ENCODE data around the gene UCK2.

DNA sequence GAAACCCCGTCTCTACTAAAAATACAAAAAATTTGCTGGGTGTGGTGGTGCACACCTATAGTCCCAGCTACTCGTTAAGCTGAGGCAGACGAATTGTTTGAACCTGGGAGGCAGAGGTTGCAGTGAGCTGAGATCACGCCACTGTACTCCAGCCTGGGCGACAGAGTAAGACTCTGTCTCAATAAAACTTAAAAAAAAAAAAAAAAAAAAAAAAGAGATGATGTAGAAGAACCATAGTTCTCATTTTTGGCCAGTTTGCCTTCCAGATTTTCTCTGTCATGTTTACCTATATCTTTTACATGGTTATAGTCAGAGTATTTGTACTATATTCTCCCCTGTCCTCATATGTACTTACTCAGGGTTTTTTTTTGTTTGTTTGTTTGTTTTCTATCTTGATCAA lies 53.6 kb downstream of the UCK2 start:
- TF ChIP-seq EZH2 (IDR thresholded peaks at IDR 0.05; ENCODE audit: borderline replicate concordance, low read depth, low read length, severe bottlenecking) = no peak
- TF ChIP-seq, protein P1, sequence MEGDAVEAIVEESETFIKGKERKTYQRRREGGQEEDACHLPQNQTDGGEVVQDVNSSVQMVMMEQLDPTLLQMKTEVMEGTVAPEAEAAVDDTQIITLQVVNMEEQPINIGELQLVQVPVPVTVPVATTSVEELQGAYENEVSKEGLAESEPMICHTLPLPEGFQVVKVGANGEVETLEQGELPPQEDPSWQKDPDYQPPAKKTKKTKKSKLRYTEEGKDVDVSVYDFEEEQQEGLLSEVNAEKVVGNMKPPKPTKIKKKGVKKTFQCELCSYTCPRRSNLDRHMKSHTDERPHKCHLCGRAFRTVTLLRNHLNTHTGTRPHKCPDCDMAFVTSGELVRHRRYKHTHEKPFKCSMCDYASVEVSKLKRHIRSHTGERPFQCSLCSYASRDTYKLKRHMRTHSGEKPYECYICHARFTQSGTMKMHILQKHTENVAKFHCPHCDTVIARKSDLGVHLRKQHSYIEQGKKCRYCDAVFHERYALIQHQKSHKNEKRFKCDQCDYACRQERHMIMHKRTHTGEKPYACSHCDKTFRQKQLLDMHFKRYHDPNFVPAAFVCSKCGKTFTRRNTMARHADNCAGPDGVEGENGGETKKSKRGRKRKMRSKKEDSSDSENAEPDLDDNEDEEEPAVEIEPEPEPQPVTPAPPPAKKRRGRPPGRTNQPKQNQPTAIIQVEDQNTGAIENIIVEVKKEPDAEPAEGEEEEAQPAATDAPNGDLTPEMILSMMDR (IDR thresholded peaks at IDR 0.05; ENCODE audit: extremely low read depth in 1 of 2, insufficient read depth in 1 of 2, low read depth in 1 of 2, low read length in 2 of 2) = no peak
